HCT116 (cell line): ENCODE data around the gene MACROD1. TPM values are rescaled to one million over a fixed set of nuclear protein-coding genes. Genes with fewer than 3 reads are reported as not detected.

ENCODE experiments used
- ATAC-seq: fragments of 200-7000 bp; cut with Tn5 transposase; 2 replicates; pipeline ENCODE4 v1.9.1; 2020; ENCODE audit warnings: mild to moderate bottlenecking, moderate library complexity
- BruUV-seq: library from RNA; stranded (reverse); fragments of 400-500 nt; replicated peaks from 2 replicates; lab custom pipeline; 2021; lab: Mats Ljungman, UMichigan
- CTCF ChIA-PET: fragments of 300-600 bp; sonication (Branson Sonifier 250); formaldehyde crosslinking; loops from one replicate; lab custom pipeline; 2021; ENCODE audit warnings: antibody characterized with exemption; lab: Charles Lee
- POLR2A ChIA-PET: fragments of 300-600, 350-600 bp; sonication (Branson Sonifier 250); formaldehyde crosslinking; loops from one replicate; lab custom pipeline; 2021; ENCODE audit warnings: antibody characterized with exemption; lab: Charles Lee
- RAD21 ChIA-PET, 2 experiments: fragments of 300-600 bp; sonication (Branson Sonifier 250); formaldehyde crosslinking; loops; one replicate each; lab custom pipeline; 2023; ENCODE audit warnings: low total read pairs in 2 of 2; ENCODE audit not compliant: uncharacterized antibody in 2 of 2, unreplicated experiment in 2 of 2, low non-redundant PET in 1 of 2; lab: Charles Lee
- DNase-seq: peaks from one replicate; pipeline ENCODE4 v3.0.0-alpha.2; 2010; ENCODE audit warnings: low read depth, low spot score
- H2AFZ ChIP-seq: fragments of 200-600 bp; shearing (Covaris generic), sonication (generic); 2 replicates; pipeline ENCODE4 v1.6.1; 2017; ENCODE audit warnings: low read depth, mixed run types, mixed read lengths, antibody characterized with exemption, low read length; ENCODE audit not compliant: poor library complexity, severe bottlenecking
- H3K27ac ChIP-seq: 2 replicates; pipeline ENCODE4 v1.5.1; 2012; ENCODE audit warnings: low read depth, low read length
- H3K27me3 ChIP-seq: fragments of 200-600 bp; sonication (generic); 2 replicates; pipeline ENCODE4 v1.6.1; 2016; ENCODE audit warnings: mixed run types, low read length, mixed read lengths; ENCODE audit not compliant: insufficient read depth
- H3K36me3 ChIP-seq, 2 experiments: fragments of 200-500 bp in 1 of 2; fragments of 200-600 bp in 1 of 2; sonication (Bioruptor generic) in 1 of 2; sonication (generic) in 1 of 2; 2 replicates each; pipeline versions ENCODE4 v1.5.1 to v1.6.1; 2014 to 2016; ENCODE audit warnings: low read length in 2 of 2, inconsistent platforms in 1 of 2, mixed read lengths in 1 of 2, mixed run types in 1 of 2; ENCODE audit not compliant: insufficient read depth in 2 of 2, control insufficient read depth in 1 of 2
- H3K4me1 ChIP-seq, 2 experiments: fragments of 200-600 bp in 1 of 2; sonication (generic) in 1 of 2; 2 replicates each; pipeline versions ENCODE4 v1.5.1 to v1.6.1; 2012 to 2017; ENCODE audit warnings: low read length in 2 of 2, inconsistent platforms in 1 of 2, mild to moderate bottlenecking in 1 of 2, mixed read lengths in 1 of 2, mixed run types in 1 of 2, moderate library complexity in 1 of 2; ENCODE audit not compliant: insufficient read depth in 2 of 2, control insufficient read depth in 1 of 2
- H3K4me2 ChIP-seq: fragments of 200-600 bp; sonication (generic); 2 replicates; pipeline ENCODE4 v1.6.1; 2017; ENCODE audit warnings: mixed run types, low read length, mixed read lengths
- H3K4me3 ChIP-seq, 2 experiments: fragments of 200-600 bp in 1 of 2; sonication (generic) in 1 of 2; replicated peaks in 1 of 2; 2 replicates each; pipeline ENCODE4 v1.5.1; 2011 to 2016; ENCODE audit warnings: low read length in 2 of 2, control low read depth in 1 of 2, low read depth in 1 of 2, mild to moderate bottlenecking in 1 of 2, mixed read lengths in 1 of 2, mixed run types in 1 of 2
- H3K79me2 ChIP-seq: fragments of 200-600 bp; sonication (generic); 2 replicates; pipeline ENCODE4 v1.6.1; 2017; ENCODE audit warnings: mild to moderate bottlenecking, mixed run types, low read length, moderate library complexity, mixed read lengths; ENCODE audit not compliant: insufficient read depth
- H3K9ac ChIP-seq: fragments of 200-600 bp; sonication (generic); 2 replicates; pipeline ENCODE4 v1.6.1; 2016; ENCODE audit warnings: low read length, mixed read lengths
- H3K9me2 ChIP-seq: fragments of 200-600 bp; sonication (generic), shearing (Covaris generic); 2 replicates; pipeline ENCODE4 v1.6.1; 2017; ENCODE audit warnings: mixed run types, mild to moderate bottlenecking, moderate library complexity; ENCODE audit not compliant: insufficient read depth
- H3K9me3 ChIP-seq, 2 experiments: fragments of 200-500 bp in 1 of 2; fragments of 200-600 bp in 1 of 2; sonication (Bioruptor generic) in 1 of 2; sonication (generic) in 1 of 2; 2 replicates each; pipeline ENCODE4 v1.6.1; 2014 to 2017; ENCODE audit warnings: low read length in 2 of 2, mixed read lengths in 2 of 2, inconsistent platforms in 1 of 2, low read depth in 1 of 2, mild to moderate bottlenecking in 1 of 2, mixed run types in 1 of 2, moderate library complexity in 1 of 2; ENCODE audit not compliant: control insufficient read depth in 1 of 2, insufficient read depth in 1 of 2
- H4K20me1 ChIP-seq: fragments of 200-600 bp; sonication (generic), shearing (Covaris generic); 2 replicates; pipeline ENCODE4 v1.6.1; 2017; ENCODE audit warnings: mixed run types, mild to moderate bottlenecking, moderate library complexity; ENCODE audit not compliant: insufficient read depth
- ATF3 ChIP-seq: IDR thresholded peaks from 2 replicates; pipeline ENCODE4 v1.6.1; 2012
- CBX3 ChIP-seq: IDR thresholded peaks from 2 replicates; pipeline ENCODE4 v1.6.1; 2012; ENCODE audit warnings: low read depth
- CEBPB ChIP-seq: IDR thresholded peaks from 2 replicates; pipeline ENCODE4 v1.6.1; 2012; ENCODE audit warnings: low read depth
- CTCF ChIP-seq, 3 experiments: fragments of 200-600 bp in 1 of 3; sonication (generic) in 1 of 3; IDR thresholded peaks in 2 of 3; conservative IDR thresholded peaks in 1 of 3; 2 replicates each; pipeline ENCODE4 v1.5.1; 2012 to 2017; ENCODE audit warnings: low read depth in 2 of 3, low read length in 2 of 3, antibody characterized with exemption in 1 of 3, borderline replicate concordance in 1 of 3, control low read depth in 1 of 3, mild to moderate bottlenecking in 1 of 3, mixed read lengths in 1 of 3, mixed run types in 1 of 3, moderate library complexity in 1 of 3; ENCODE audit not compliant: insufficient read depth in 1 of 3
- EGR1 ChIP-seq: IDR thresholded peaks from 2 replicates; pipeline ENCODE4 v1.6.1; 2012; ENCODE audit warnings: low read depth
- ELF1 ChIP-seq: IDR thresholded peaks from 2 replicates; pipeline ENCODE4 v1.6.1; 2012; ENCODE audit warnings: low read depth, borderline replicate concordance
- EZH2phosphoT487 ChIP-seq: fragments of 200-600 bp; IDR thresholded peaks from 2 replicates; pipeline ENCODE4 v1.6.1; 2018; ENCODE audit warnings: antibody characterized with exemption, borderline replicate concordance
- FOSL1 ChIP-seq: IDR thresholded peaks from 2 replicates; pipeline ENCODE4 v1.6.1; 2012; ENCODE audit warnings: low read depth
- JUND ChIP-seq: IDR thresholded peaks from 2 replicates; pipeline ENCODE4 v1.6.1; 2012
- MAX ChIP-seq: IDR thresholded peaks from 2 replicates; pipeline ENCODE4 v1.6.1; 2012
- POLR2A ChIP-seq: IDR thresholded peaks from 2 replicates; pipeline ENCODE4 v1.7.0; 2011; ENCODE audit warnings: borderline replicate concordance; ENCODE audit not compliant: insufficient read depth, insufficient read length; ENCODE audit errors: extremely low read depth
- RAD21 ChIP-seq: IDR thresholded peaks from 2 replicates; pipeline ENCODE4 v1.6.1; 2012; ENCODE audit warnings: low read depth, mild to moderate bottlenecking
- REST ChIP-seq: IDR thresholded peaks from 2 replicates; pipeline ENCODE4 v1.6.1; 2012; ENCODE audit warnings: low read depth
- SIN3A ChIP-seq: IDR thresholded peaks from 2 replicates; pipeline ENCODE4 v1.6.1; 2012; ENCODE audit warnings: low read depth
- SP1 ChIP-seq: IDR thresholded peaks from 2 replicates; pipeline ENCODE4 v1.6.1; 2012; ENCODE audit warnings: low read depth
- SRF ChIP-seq: IDR thresholded peaks from 2 replicates; pipeline ENCODE4 v1.6.1; 2012; ENCODE audit warnings: low read depth
- TCF7L2 ChIP-seq: IDR thresholded peaks from 2 replicates; pipeline ENCODE4 v1.7.0; 2011; ENCODE audit warnings: borderline replicate concordance, inconsistent platforms; ENCODE audit not compliant: insufficient read depth, insufficient read length; ENCODE audit errors: extremely low read depth
- ZNF274 ChIP-seq: fragments of 200-500 bp; sonication (Bioruptor generic); IDR thresholded peaks from 2 replicates; pipeline ENCODE4 v1.6.1; 2014; ENCODE audit warnings: mild to moderate bottlenecking, low read depth, low read length, inconsistent platforms
- intact Hi-C: fragments of 100-400 bp; cut with micrococcal nuclease; formaldehyde crosslinking; loops from 2 replicates; pipeline ENCODE4 v1.10.0; 2022
- total RNA-seq: library from RNA; stranded (reverse); gene quantifications from one replicate; pipeline ENCODE4 v1.2.1, GENCODE V29; 2021; ENCODE audit not compliant: unreplicated experiment

MACROD1 gene
- total RNA-seq, 1 experiment from 2014 or later: 61.1 TPM

DNA sequence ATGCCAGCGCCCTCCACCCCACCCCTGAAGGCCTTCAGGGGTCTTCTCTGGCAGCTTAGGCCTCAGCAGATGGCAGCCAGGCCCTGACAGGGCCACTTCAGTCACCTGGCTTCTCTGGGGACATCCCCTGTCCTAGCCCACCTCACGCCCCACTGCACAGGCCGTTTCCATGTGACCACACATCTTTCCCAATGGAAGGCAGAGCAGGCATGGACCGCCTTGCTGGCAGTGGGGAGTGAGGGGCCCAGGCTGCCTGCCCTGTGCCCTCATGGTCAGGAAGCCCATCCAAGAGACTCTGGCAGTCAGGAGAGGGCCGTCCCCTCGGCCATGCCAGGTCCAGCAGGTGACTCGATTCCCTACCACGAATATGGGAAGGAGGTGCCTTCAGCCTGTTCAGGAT, 25.8 kb downstream of the MACROD1 start:
- intact Hi-C loops: loop anchor here (10.0 kb wide), 1 partner anchor 135 kb away; no protein-coding TSS in a partner anchor
- DNase-seq (no peak), ATAC-seq (no peak)
- no peaks in the 10 kb centered on the region for H3K9me2 ChIP-seq
- no peaks in the 10 kb centered on the region for H3K4me1 ChIP-seq
- CTCF ChIA-PET: no interaction called here
- H3K4me3 ChIP-seq: no peak overlapping the region
- BruUV-seq: no TSS peak
- peaks cover 4% of the 10 kb centered on the region; the same call in 1 of the 2 replicates for H3K79me2 ChIP-seq
- no peak overlapping the region for H3K27ac ChIP-seq
- H3K36me3 ChIP-seq: no peaks in the 10 kb centered on the region
- POLR2A ChIA-PET: no interaction called here
- H4K20me1 ChIP-seq: no peaks in the 10 kb centered on the region
- no peak overlapping the region for H3K4me2 ChIP-seq
- H2AFZ ChIP-seq: no peak overlapping the region
- TF ChIP-seq ATF3 (no peak), POLR2A (no peak), SP1 (no peak), MAX (no peak), RAD21 (no peak), ZNF274 (no peak), ELF1 (no peak), JUND (no peak), CTCF (IDR thresholded peaks at IDR 0.05 in 2 of 3, conservative IDR thresholded peaks at IDR 0.05 in 1 of 3; ENCODE audit: borderline replicate concordance in 1 of 3, insufficient read depth in 1 of 3, low read depth in 2 of 3, low read length in 2 of 3) (no peak), SIN3A (no peak), TCF7L2 (no peak), SRF (no peak), FOSL1 (no peak), EGR1 (no peak), CBX3 (no peak), CEBPB (no peak), EZH2phosphoT487 (no peak), REST (no peak)
- H3K9me3 ChIP-seq: no peaks in the 10 kb centered on the region
- no peaks in the 10 kb centered on the region for H3K27me3 ChIP-seq
- RAD21 ChIA-PET: no interaction called here
- no peak overlapping the region for H3K9ac ChIP-seq
